Karpas-422 (cell line): ENCODE data around the gene ULK4. TPM values are rescaled to one million over a fixed set of nuclear protein-coding genes. Genes with fewer than 3 reads are reported as not detected.

ENCODE experiments used
- DNase-seq: peaks from one replicate; pipeline ENCODE4 v3.0.0-alpha.2; 2015
- H2AFZ ChIP-seq: fragments of 200-600 bp; sonication (generic); 2 replicates; pipeline ENCODE4 v1.6.1; 2014; ENCODE audit warnings: antibody characterized with exemption, low read length, mixed read lengths
- H3K27ac ChIP-seq: fragments of 200-600 bp; sonication (generic); 2 replicates; pipeline ENCODE4 v1.5.1; 2014; ENCODE audit warnings: mild to moderate bottlenecking, low read length, moderate library complexity
- H3K27me3 ChIP-seq: fragments of 200-600 bp; sonication (generic); 2 replicates; pipeline ENCODE4 v1.6.1; 2014; ENCODE audit warnings: low read length, mixed read lengths
- H3K36me3 ChIP-seq: fragments of 200-600 bp; sonication (generic); 2 replicates; pipeline ENCODE4 v1.6.1; 2014; ENCODE audit warnings: low read length, mixed read lengths; ENCODE audit not compliant: insufficient read depth
- H3K4me1 ChIP-seq: fragments of 200-600 bp; sonication (generic); 2 replicates; pipeline ENCODE4 v1.6.1; 2014; ENCODE audit warnings: mild to moderate bottlenecking, low read length, mixed read lengths
- H3K4me2 ChIP-seq: fragments of 200-600 bp; sonication (generic); 2 replicates; pipeline ENCODE4 v1.6.1; 2014; ENCODE audit warnings: low read length, low read depth, mild to moderate bottlenecking; ENCODE audit not compliant: poor library complexity, severe bottlenecking
- H3K4me3 ChIP-seq: fragments of 200-600 bp; sonication (generic); 2 replicates; pipeline ENCODE4 v1.5.1; 2014; ENCODE audit warnings: mild to moderate bottlenecking, antibody characterized with exemption, low read length, mixed read lengths
- H3K79me2 ChIP-seq: fragments of 200-600 bp; sonication (generic); 2 replicates; pipeline ENCODE4 v1.6.1; 2014; ENCODE audit warnings: mild to moderate bottlenecking, low read length, mixed read lengths
- H3K9ac ChIP-seq: fragments of 200-600 bp; sonication (generic); 2 replicates; pipeline ENCODE4 v1.6.0; 2014; ENCODE audit warnings: low read length
- H3K9me2 ChIP-seq: fragments of 200-600 bp; sonication (generic), shearing (Covaris generic); replicated peaks from 2 replicates; pipeline ENCODE4 v1.6.0; 2014; ENCODE audit warnings: mild to moderate bottlenecking, low read length, moderate library complexity; ENCODE audit not compliant: insufficient read depth
- H3K9me3 ChIP-seq: fragments of 300-700, 200-600 bp; sonication (generic); 2 replicates; pipeline ENCODE4 v1.6.1; 2014; ENCODE audit warnings: low read length, mixed read lengths
- H4K20me1 ChIP-seq: fragments of 200-600 bp; sonication (generic); 2 replicates; pipeline ENCODE4 v1.6.1; 2014; ENCODE audit warnings: mild to moderate bottlenecking, antibody characterized with exemption, low read length, low read depth; ENCODE audit not compliant: insufficient read depth
- total RNA-seq: library from RNA; depleted of rRNA; stranded (reverse); fragments of >200 nt; shearing (Covaris generic); gene quantifications from 2 replicates; pipeline ENCODE4 v1.2.3, GENCODE V29; 2014; ENCODE audit warnings: low replicate concordance

ULK4 gene
- total RNA-seq, 1 experiment from 2014 or later = 8.8 TPM

- Histone ChIP-seq H3K9ac (no peak overlapping the region), H3K27me3 (no peaks in the 10 kb centered on the region), H3K4me1 (no peaks in the 10 kb centered on the region), H3K4me2 (no peak overlapping the region), H3K9me3 (no peaks in the 10 kb centered on the region), H3K9me2 (no peaks in the 10 kb centered on the region), H3K36me3 (no peaks in the 10 kb centered on the region), H3K27ac (no peak overlapping the region), H4K20me1 (no peaks in the 10 kb centered on the region), H3K4me3 (no peak overlapping the region), H2AFZ (no peak overlapping the region), H3K79me2 (no peaks in the 10 kb centered on the region)
- no peak for DNase-seq
Measured at GRCh38 chr3:41272667-41273066, 689.2 kb downstream of the ULK4 start.

- no peak overlapping the region for H3K4me3 ChIP-seq
- no peak overlapping the region for H3K4me2 ChIP-seq
- H2AFZ ChIP-seq = no peak overlapping the region
- H3K9me2 ChIP-seq = no peaks in the 10 kb centered on the region
- H3K27ac ChIP-seq = no peak overlapping the region
- no peak for DNase-seq
- no peaks in the 10 kb centered on the region for H3K9me3 ChIP-seq
- H3K27me3 ChIP-seq = no peaks in the 10 kb centered on the region
- H3K36me3 ChIP-seq = no peaks in the 10 kb centered on the region
- H3K79me2 ChIP-seq = no peaks in the 10 kb centered on the region
- H3K4me1 ChIP-seq = no peaks in the 10 kb centered on the region
- H4K20me1 ChIP-seq = no peaks in the 10 kb centered on the region
- no peak overlapping the region for H3K9ac ChIP-seq
Measured at GRCh38 chr3:41267975-41268640, 693.8 kb downstream of the ULK4 start.

GRCh38 chr3:41265823-41266273 lies 696.1 kb downstream of the ULK4 start:
- no peaks in the 10 kb centered on the region for H3K36me3 ChIP-seq
- H2AFZ ChIP-seq = no peak overlapping the region

GRCh38 chr3:41265011-41265545 lies 696.8 kb downstream of the ULK4 start:
- no peaks in the 10 kb centered on the region for H3K79me2 ChIP-seq
- no peaks in the 10 kb centered on the region for H3K9me3 ChIP-seq
- H3K27ac ChIP-seq = no peak overlapping the region
- DNase-seq = no peak
- H3K9me2 ChIP-seq = no peaks in the 10 kb centered on the region
- no peaks in the 10 kb centered on the region for H4K20me1 ChIP-seq
- H3K4me2 ChIP-seq = no peak overlapping the region
- no peak overlapping the region for H3K4me3 ChIP-seq
- H3K9ac ChIP-seq = no peak overlapping the region
- H3K36me3 ChIP-seq = no peaks in the 10 kb centered on the region
- H3K4me1 ChIP-seq = no peaks in the 10 kb centered on the region
- no peak overlapping the region for H2AFZ ChIP-seq
- H3K27me3 ChIP-seq = no peaks in the 10 kb centered on the region

More at GRCh38 chr3:41265823-41266273, 696.1 kb downstream of the ULK4 start:
- Histone ChIP-seq H3K79me2 (no peaks in the 10 kb centered on the region), H3K4me2 (no peak overlapping the region), H3K9me2 (no peaks in the 10 kb centered on the region), H3K27ac (no peak overlapping the region), H3K4me1 (no peaks in the 10 kb centered on the region), H3K9me3 (no peaks in the 10 kb centered on the region), H3K9ac (no peak overlapping the region), H4K20me1 (no peaks in the 10 kb centered on the region), H3K27me3 (no peaks in the 10 kb centered on the region), H3K4me3 (no peak overlapping the region)
- no peak for DNase-seq

- Histone ChIP-seq H3K4me2 (no peak overlapping the region), H3K4me1 (no peaks in the 10 kb centered on the region), H2AFZ (no peak overlapping the region), H3K4me3 (no peak overlapping the region), H3K27me3 (no peaks in the 10 kb centered on the region), H4K20me1 (no peaks in the 10 kb centered on the region), H3K36me3 (no peaks in the 10 kb centered on the region), H3K9me2 (no peaks in the 10 kb centered on the region), H3K27ac (no peak overlapping the region), H3K9me3 (no peaks in the 10 kb centered on the region), H3K79me2 (no peaks in the 10 kb centered on the region), H3K9ac (no peak overlapping the region)
- no peak for DNase-seq
Measured at GRCh38 chr3:41260063-41260450, 701.8 kb downstream of the ULK4 start.

GRCh38 chr3:41259449-41260062 lies 702.3 kb downstream of the ULK4 start:
- no peaks in the 10 kb centered on the region for H4K20me1 ChIP-seq
- no peaks in the 10 kb centered on the region for H3K36me3 ChIP-seq
- H3K9me3 ChIP-seq = no peaks in the 10 kb centered on the region
- H3K79me2 ChIP-seq = no peaks in the 10 kb centered on the region
- H2AFZ ChIP-seq = no peak overlapping the region
- DNase-seq = no peak
- H3K4me3 ChIP-seq = no peak overlapping the region
- no peaks in the 10 kb centered on the region for H3K4me1 ChIP-seq
- no peak overlapping the region for H3K27ac ChIP-seq
- H3K9me2 ChIP-seq = no peaks in the 10 kb centered on the region
- no peaks in the 10 kb centered on the region for H3K27me3 ChIP-seq
- no peak overlapping the region for H3K9ac ChIP-seq
- H3K4me2 ChIP-seq = no peak overlapping the region

GRCh38 chr3:41258239-41258800 lies 703.6 kb downstream of the ULK4 start:
- DNase-seq = no peak
- H3K4me2 ChIP-seq = no peak overlapping the region
- H3K36me3 ChIP-seq = no peaks in the 10 kb centered on the region
- no peaks in the 10 kb centered on the region for H3K79me2 ChIP-seq
- H2AFZ ChIP-seq = no peak overlapping the region
- no peak overlapping the region for H3K27ac ChIP-seq
- no peak overlapping the region for H3K9ac ChIP-seq
- no peak overlapping the region for H3K4me3 ChIP-seq
- no peaks in the 10 kb centered on the region for H4K20me1 ChIP-seq
- H3K4me1 ChIP-seq = no peaks in the 10 kb centered on the region
- no peaks in the 10 kb centered on the region for H3K27me3 ChIP-seq
- H3K9me3 ChIP-seq = no peaks in the 10 kb centered on the region
- H3K9me2 ChIP-seq = no peaks in the 10 kb centered on the region

GRCh38 chr3:41251593-41251992 lies 710.3 kb downstream of the ULK4 start:
- no peak overlapping the region for H3K4me2 ChIP-seq
- H3K27me3 ChIP-seq = no peaks in the 10 kb centered on the region
- H3K36me3 ChIP-seq = no peaks in the 10 kb centered on the region
- no peak for DNase-seq
- H3K27ac ChIP-seq = no peak overlapping the region
- no peak overlapping the region for H3K9ac ChIP-seq
- no peaks in the 10 kb centered on the region for H3K9me3 ChIP-seq
- H4K20me1 ChIP-seq = no peaks in the 10 kb centered on the region
- H3K9me2 ChIP-seq = no peaks in the 10 kb centered on the region
- H3K79me2 ChIP-seq = no peaks in the 10 kb centered on the region
- H2AFZ ChIP-seq = no peak overlapping the region
- H3K4me3 ChIP-seq = no peak overlapping the region
- H3K4me1 ChIP-seq = peaks cover 7% of the 10 kb centered on the region
